ENCODE results near the gene AKNAD1. TPM values are rescaled to one million over a fixed set of nuclear protein-coding genes. Genes with fewer than 3 reads are reported as not detected.

AKNAD1 gene
- total RNA-seq, 1 donor from 2014 or later: not detected

DNA sequence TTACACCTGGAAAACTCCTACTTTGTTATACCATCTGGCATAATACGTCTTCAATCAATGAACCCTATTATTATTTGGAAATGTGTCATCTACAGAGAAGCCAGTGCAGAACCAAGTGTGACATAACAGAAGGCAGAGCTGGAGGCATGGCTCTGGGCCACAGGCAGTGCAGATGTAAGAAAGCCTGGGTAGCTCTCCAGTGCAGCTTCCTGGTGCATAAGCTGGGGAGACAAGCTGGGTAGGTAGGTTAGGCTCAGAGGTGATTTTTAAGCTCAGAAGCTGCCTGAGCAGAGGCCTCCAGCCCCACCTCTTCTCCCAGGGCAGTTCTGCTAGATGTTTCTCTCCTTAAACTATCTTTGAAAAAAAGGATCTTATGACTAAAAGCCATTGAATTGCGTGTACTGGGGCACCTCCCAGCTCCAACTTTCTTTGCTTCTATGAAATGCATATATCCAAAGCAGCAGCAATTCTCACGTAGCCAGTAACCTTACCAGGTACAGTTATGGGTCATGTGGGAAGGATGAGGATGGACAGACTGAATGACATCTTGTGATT, 30.7 kb downstream of the AKNAD1 start:
- Histone ChIP-seq H3K4me1 (peaks cover 32% of the 10 kb centered on the region), H3K27ac (replicated peaks) (no peak overlapping the region), H3K27me3 (ENCODE audit: low read depth) (no peaks in the 10 kb centered on the region), H3K4me3 (no peak overlapping the region), H3K36me3 (no peaks in the 10 kb centered on the region), H3K9me3 (replicated peaks) (peaks cover 6% of the 10 kb centered on the region)
- intact Hi-C loops (cut with micrococcal nuclease): loop anchor here (5.0 kb wide), 1 partner anchor 71 kb away; no protein-coding TSS in a partner anchor
- TF ChIP-seq, protein P1, sequence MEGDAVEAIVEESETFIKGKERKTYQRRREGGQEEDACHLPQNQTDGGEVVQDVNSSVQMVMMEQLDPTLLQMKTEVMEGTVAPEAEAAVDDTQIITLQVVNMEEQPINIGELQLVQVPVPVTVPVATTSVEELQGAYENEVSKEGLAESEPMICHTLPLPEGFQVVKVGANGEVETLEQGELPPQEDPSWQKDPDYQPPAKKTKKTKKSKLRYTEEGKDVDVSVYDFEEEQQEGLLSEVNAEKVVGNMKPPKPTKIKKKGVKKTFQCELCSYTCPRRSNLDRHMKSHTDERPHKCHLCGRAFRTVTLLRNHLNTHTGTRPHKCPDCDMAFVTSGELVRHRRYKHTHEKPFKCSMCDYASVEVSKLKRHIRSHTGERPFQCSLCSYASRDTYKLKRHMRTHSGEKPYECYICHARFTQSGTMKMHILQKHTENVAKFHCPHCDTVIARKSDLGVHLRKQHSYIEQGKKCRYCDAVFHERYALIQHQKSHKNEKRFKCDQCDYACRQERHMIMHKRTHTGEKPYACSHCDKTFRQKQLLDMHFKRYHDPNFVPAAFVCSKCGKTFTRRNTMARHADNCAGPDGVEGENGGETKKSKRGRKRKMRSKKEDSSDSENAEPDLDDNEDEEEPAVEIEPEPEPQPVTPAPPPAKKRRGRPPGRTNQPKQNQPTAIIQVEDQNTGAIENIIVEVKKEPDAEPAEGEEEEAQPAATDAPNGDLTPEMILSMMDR (IDR thresholded peaks at IDR 0.05; ENCODE audit: borderline replicate concordance): no peak
- DNase-seq: no peak

DNA sequence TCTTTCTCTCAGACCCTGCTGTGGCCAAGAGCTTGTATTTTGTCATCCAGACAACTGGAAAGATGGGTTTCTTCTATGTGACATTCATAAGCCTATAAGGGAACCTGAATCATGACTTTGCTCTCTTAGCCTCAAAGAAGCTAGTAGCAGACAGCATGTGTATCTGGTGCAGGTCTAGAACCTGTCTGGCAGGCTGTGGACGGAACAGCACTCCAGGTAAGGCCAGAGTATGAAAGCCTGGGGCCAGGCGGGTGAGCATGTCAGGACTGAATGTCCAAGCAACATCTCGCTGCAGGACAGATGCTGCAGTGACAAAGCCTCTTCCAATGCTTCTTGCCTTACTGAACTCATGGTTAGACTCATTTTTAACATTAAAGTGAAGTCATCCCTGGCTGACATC, 32.8 kb downstream of the AKNAD1 start:
- DNase-seq: no peak
- no peak overlapping the region for H3K4me3 ChIP-seq
- TF ChIP-seq, protein P1 (IDR thresholded peaks at IDR 0.05; ENCODE audit: borderline replicate concordance): no peak
- peaks cover 6% of the 10 kb centered on the region for H3K9me3 ChIP-seq (replicated peaks)
- H3K27ac ChIP-seq (replicated peaks): no peak overlapping the region
- H3K27me3 ChIP-seq (ENCODE audit: low read depth): no peaks in the 10 kb centered on the region
- H3K36me3 ChIP-seq: no peaks in the 10 kb centered on the region
- intact Hi-C loops (cut with micrococcal nuclease): no loop called here
- H3K4me1 ChIP-seq: peaks cover 12% of the 10 kb centered on the region

DNA sequence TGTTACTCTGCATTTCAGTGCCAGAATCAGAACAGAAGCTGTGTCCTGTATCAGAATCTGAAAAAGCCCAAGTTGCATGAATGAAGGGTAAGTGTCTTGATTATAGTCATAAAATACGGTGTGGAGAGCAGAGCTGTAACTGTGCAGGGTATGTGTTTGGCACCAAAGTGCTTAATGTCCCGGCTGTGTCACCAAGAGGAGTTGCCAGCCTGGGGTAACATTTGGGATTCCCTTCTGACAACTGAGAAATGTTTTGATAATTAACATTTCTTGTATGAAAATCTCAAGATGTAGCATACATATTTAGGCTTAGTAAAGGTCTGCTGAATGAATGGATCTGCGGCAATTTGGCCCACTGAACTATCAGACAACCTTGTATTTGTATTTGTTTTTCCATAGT, 33.3 kb downstream of the AKNAD1 start:
- H3K36me3 ChIP-seq: no peaks in the 10 kb centered on the region

DNA sequence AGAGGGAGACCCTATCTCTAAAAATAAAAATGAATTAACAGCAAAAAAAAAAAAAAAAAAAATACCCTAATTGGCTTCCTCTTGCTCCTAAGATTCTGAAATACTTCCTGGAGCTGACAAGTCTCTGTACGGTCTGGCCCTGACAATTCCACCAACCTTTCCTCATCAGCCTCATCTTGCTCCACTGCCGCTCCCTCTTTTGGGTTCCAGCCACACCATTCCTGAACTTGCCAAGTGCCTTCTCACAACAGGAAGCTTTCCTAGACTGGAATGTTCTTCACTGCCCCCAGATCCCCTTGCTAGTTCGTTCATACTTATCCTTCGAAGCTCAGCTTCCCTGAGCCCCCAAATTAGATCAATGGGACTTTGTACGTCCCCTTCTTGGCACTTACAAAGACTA, 37.0 kb downstream of the AKNAD1 start:
- TF ChIP-seq, protein P1 (IDR thresholded peaks at IDR 0.05; ENCODE audit: borderline replicate concordance): no peak
- H3K27ac ChIP-seq (replicated peaks): no peak overlapping the region
- no peak overlapping the region for H3K4me3 ChIP-seq
- intact Hi-C loops (cut with micrococcal nuclease): no loop called here
- no peak for DNase-seq
- H3K9me3 ChIP-seq (replicated peaks): peaks cover 2% of the 10 kb centered on the region
- peaks cover 22% of the 10 kb centered on the region for H3K4me1 ChIP-seq
- no peaks in the 10 kb centered on the region for H3K27me3 ChIP-seq (ENCODE audit: low read depth)
- H3K36me3 ChIP-seq: no peaks in the 10 kb centered on the region

More for the DNA sequence above, 33.3 kb downstream of the AKNAD1 start:
- H3K4me3 ChIP-seq: no peak overlapping the region
- intact Hi-C loops (cut with micrococcal nuclease): no loop called here
- TF ChIP-seq, protein P1 (IDR thresholded peaks at IDR 0.05; ENCODE audit: borderline replicate concordance): no peak
- H3K9me3 ChIP-seq (replicated peaks): peaks cover 6% of the 10 kb centered on the region
- peaks cover 8% of the 10 kb centered on the region for H3K4me1 ChIP-seq
- no peaks in the 10 kb centered on the region for H3K27me3 ChIP-seq (ENCODE audit: low read depth)
- no peak overlapping the region for H3K27ac ChIP-seq (replicated peaks)
- DNase-seq: no peak

DNA sequence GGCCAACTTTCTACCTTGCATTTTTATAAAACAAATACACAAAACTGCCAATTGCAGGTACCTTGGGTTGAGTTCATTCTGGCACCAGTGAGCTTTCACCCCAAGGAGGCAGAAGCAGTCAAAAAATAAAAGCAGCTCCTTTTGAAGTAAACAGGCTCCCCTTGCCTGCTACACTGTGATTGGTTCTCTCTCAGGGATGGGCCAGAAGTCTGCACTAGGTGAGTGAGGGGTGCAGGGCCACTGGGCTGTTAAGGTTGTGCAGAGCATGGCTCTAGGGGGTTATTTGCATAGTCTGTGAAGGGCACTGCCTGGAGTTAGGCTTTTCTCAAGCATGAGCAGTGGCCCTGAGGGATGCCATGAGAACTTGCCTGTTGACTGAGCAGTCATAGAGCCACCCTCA, 39.1 kb downstream of the AKNAD1 start:
- Histone ChIP-seq H3K27me3 (ENCODE audit: low read depth) (no peaks in the 10 kb centered on the region), H3K4me3 (no peak overlapping the region), H3K9me3 (replicated peaks) (no peaks in the 10 kb centered on the region), H3K27ac (replicated peaks) (peak overlapping the region; percentile 85), H3K4me1 (peaks cover 31% of the 10 kb centered on the region), H3K36me3 (no peaks in the 10 kb centered on the region)
- intact Hi-C loops (cut with micrococcal nuclease): no loop called here
- TF ChIP-seq, protein P1 (IDR thresholded peaks at IDR 0.05; ENCODE audit: borderline replicate concordance): no peak
- DNase-seq: no peak
